Fibroblast of villous mesenchyme (primary cell): ENCODE measurements around the gene AKT3. TPM values are rescaled to one million over a fixed set of nuclear protein-coding genes. Genes with fewer than 3 reads are reported as not detected.
A peak's percentile ranks its signal among the peaks of the same experiment; 100 is the strongest.

Experiments
- DNase-seq: peaks from one replicate; pipeline ENCODE4 v3.0.0-alpha.2; 2010; ENCODE audit warnings: low read depth
- H3K4me3 ChIP-seq: 2 replicates; pipeline ENCODE4 v1.5.1; 2011; ENCODE audit warnings: low read depth, mild to moderate bottlenecking, low read length
- CTCF ChIP-seq: IDR thresholded peaks from 2 replicates; pipeline ENCODE4 v1.5.1; 2012; ENCODE audit warnings: low read depth, mild to moderate bottlenecking, low read length; ENCODE audit not compliant: insufficient read depth
- total RNA-seq: library from RNA; depleted of rRNA; stranded (reverse); fragments of >200 nt; gene quantifications from 2 replicates; pipeline ENCODE4 v1.2.3, GENCODE V29; 2012

AKT3 gene
- total RNA-seq, 1 donor: 38.0 TPM

- no peak for DNase-seq
- no peak overlapping the region for H3K4me3 ChIP-seq
- no peak for TF ChIP-seq CTCF
Measured at GRCh38 chr1:243580984-243581383, 269.1 kb downstream of the AKT3 start.

- DNase-seq: peak; percentile 28
- TF ChIP-seq CTCF: no peak
- no peak overlapping the region for H3K4me3 ChIP-seq
Measured at GRCh38 chr1:243580072-243580471, 270.0 kb downstream of the AKT3 start.

GRCh38 chr1:243575070-243575469, 275.0 kb downstream of the AKT3 start:
- no peak for DNase-seq
- no peak for TF ChIP-seq CTCF
- no peak overlapping the region for H3K4me3 ChIP-seq

GRCh38 chr1:243572940-243573339, 277.1 kb downstream of the AKT3 start:
- TF ChIP-seq CTCF: no peak
- DNase-seq: no peak
- no peak overlapping the region for H3K4me3 ChIP-seq

GRCh38 chr1:243568793-243569192, 281.2 kb downstream of the AKT3 start:
- peak; percentile 32 for DNase-seq
- H3K4me3 ChIP-seq: no peak overlapping the region
- TF ChIP-seq CTCF: no peak

- no peak for DNase-seq
- TF ChIP-seq CTCF: no peak
- no peak overlapping the region for H3K4me3 ChIP-seq
Measured at GRCh38 chr1:243564814-243565213, 285.2 kb downstream of the AKT3 start.

- no peak for DNase-seq
- no peak for TF ChIP-seq CTCF
- no peak overlapping the region for H3K4me3 ChIP-seq
Measured at GRCh38 chr1:243563732-243564131, 286.3 kb downstream of the AKT3 start.
